Measurements from ENCODE around the gene NIM1K. TPM values are rescaled to one million over a fixed set of nuclear protein-coding genes. Genes with fewer than 3 reads are reported as not detected.

The NIM1K gene
- total and polyA plus RNA-seq, 4 donors = 0.26 to 1.5 (median 0.58) TPM; not detected in 1

- H3K27me3 ChIP-seq (ENCODE audit: control insufficient read depth in 1 of 2, insufficient read depth in 2 of 2, low read length in 1 of 2) = no peaks in the 10 kb centered on the region
- no peaks in the 10 kb centered on the region for H3K4me1 ChIP-seq (ENCODE audit: control insufficient read depth in 1 of 2, insufficient read depth in 2 of 2, low read length in 2 of 2)
- H3K9me3 ChIP-seq (ENCODE audit: control insufficient read depth, low read length) = no peaks in the 10 kb centered on the region
- no peak overlapping the region for H3K4me3 ChIP-seq (ENCODE audit: low read length in 2 of 2)
- no peak overlapping the region for H3K27ac ChIP-seq (ENCODE audit: low read depth in 1 of 2, low read length in 2 of 2)
- peaks cover 0 to 2% of the 10 kb centered on the region in 2 donors for H3K36me3 ChIP-seq (ENCODE audit: control insufficient read depth in 1 of 2, insufficient read depth in 2 of 2, low read length in 1 of 2)
- ATAC-seq (ENCODE audit: low FRiP score) = no peak
- 89 to 94% methylated on average over 1 of the region's 1 CpG for WGBS, 2 donors
- no peak for DNase-seq
- intact Hi-C loops (cut with DNase I) = no loop called here
These were observed 96.3 kb downstream of the NIM1K start for GRCh38 chr5:43288269-43288831.

GRCh38 chr5:43290726-43291125 is 98.7 kb downstream of the NIM1K start:
- Histone ChIP-seq H3K9me3 (ENCODE audit: control insufficient read depth, low read length) (no peaks in the 10 kb centered on the region), H3K27me3 (ENCODE audit: control insufficient read depth in 1 of 2, insufficient read depth in 2 of 2, low read length in 1 of 2) (no peaks in the 10 kb centered on the region), H3K4me3 (ENCODE audit: low read length in 2 of 2) (no peak overlapping the region), H3K27ac (ENCODE audit: low read depth in 1 of 2, low read length in 2 of 2) (no peak overlapping the region), H3K4me1 (ENCODE audit: control insufficient read depth in 1 of 2, insufficient read depth in 2 of 2, low read length in 2 of 2) (no peaks in the 10 kb centered on the region), H3K36me3 (ENCODE audit: control insufficient read depth in 1 of 2, insufficient read depth in 2 of 2, low read length in 1 of 2) (peaks cover 0 to 2% of the 10 kb centered on the region in 2 donors)
- ATAC-seq (ENCODE audit: low FRiP score) (no peak), DNase-seq (no peak)
- WGBS, 2 donors = 76 to 83% methylated on average over 2 of the region's 2 CpGs
- intact Hi-C loops (cut with DNase I) = no loop called here

GRCh38 chr5:43294226-43294625 is 102.2 kb downstream of the NIM1K start:
- Histone ChIP-seq H3K9me3 (ENCODE audit: control insufficient read depth, low read length) (no peaks in the 10 kb centered on the region), H3K27ac (ENCODE audit: low read depth in 1 of 2, low read length in 2 of 2) (no peak overlapping the region), H3K4me1 (ENCODE audit: control insufficient read depth in 1 of 2, insufficient read depth in 2 of 2, low read length in 2 of 2) (no peaks in the 10 kb centered on the region), H3K4me3 (ENCODE audit: low read length in 2 of 2) (no peak overlapping the region), H3K27me3 (ENCODE audit: control insufficient read depth in 1 of 2, insufficient read depth in 2 of 2, low read length in 1 of 2) (no peaks in the 10 kb centered on the region), H3K36me3 (ENCODE audit: control insufficient read depth in 1 of 2, insufficient read depth in 2 of 2, low read length in 1 of 2) (peaks cover 2 to 5% of the 10 kb centered on the region in 2 donors)
- DNase-seq (no peak), ATAC-seq (ENCODE audit: low FRiP score) (no peak)
- intact Hi-C loops (cut with DNase I) = no loop called here

GRCh38 chr5:43295202-43295601 is 103.2 kb downstream of the NIM1K start:
- intact Hi-C loops (cut with DNase I) = no loop called here
- Histone ChIP-seq H3K4me3 (ENCODE audit: low read length in 2 of 2) (no peak overlapping the region), H3K27me3 (ENCODE audit: control insufficient read depth in 1 of 2, insufficient read depth in 2 of 2, low read length in 1 of 2) (no peaks in the 10 kb centered on the region), H3K36me3 (ENCODE audit: control insufficient read depth in 1 of 2, insufficient read depth in 2 of 2, low read length in 1 of 2) (peaks cover 2 to 8% of the 10 kb centered on the region in 2 donors), H3K27ac (ENCODE audit: low read depth in 1 of 2, low read length in 2 of 2) (no peak overlapping the region), H3K4me1 (ENCODE audit: control insufficient read depth in 1 of 2, insufficient read depth in 2 of 2, low read length in 2 of 2) (no peaks in the 10 kb centered on the region), H3K9me3 (ENCODE audit: control insufficient read depth, low read length) (no peaks in the 10 kb centered on the region)
- 37 to 55% methylated on average over 2 of the region's 2 CpGs for WGBS, 2 donors
- ATAC-seq (ENCODE audit: low FRiP score) = no peak
- DNase-seq = no peak

GRCh38 chr5:43296835-43297234 is 104.8 kb downstream of the NIM1K start:
- H3K4me1 ChIP-seq (ENCODE audit: control insufficient read depth in 1 of 2, insufficient read depth in 2 of 2, low read length in 2 of 2) = no peaks in the 10 kb centered on the region
- WGBS, 2 donors = 95% methylated on average over 2 of the region's 2 CpGs
- no peak overlapping the region for H3K4me3 ChIP-seq (ENCODE audit: low read length in 2 of 2)
- H3K27ac ChIP-seq (ENCODE audit: low read depth in 1 of 2, low read length in 2 of 2) = no peak overlapping the region
- peaks cover 2 to 8% of the 10 kb centered on the region in 2 donors for H3K36me3 ChIP-seq (ENCODE audit: control insufficient read depth in 1 of 2, insufficient read depth in 2 of 2, low read length in 1 of 2)
- H3K27me3 ChIP-seq (ENCODE audit: control insufficient read depth in 1 of 2, insufficient read depth in 2 of 2, low read length in 1 of 2) = no peaks in the 10 kb centered on the region
- intact Hi-C loops (cut with DNase I) = no loop called here
- DNase-seq (no peak), ATAC-seq (ENCODE audit: low FRiP score) (no peak)
- H3K9me3 ChIP-seq (ENCODE audit: control insufficient read depth, low read length) = no peaks in the 10 kb centered on the region

- Histone ChIP-seq H3K27ac (ENCODE audit: low read depth in 1 of 2, low read length in 2 of 2) (no peak overlapping the region), H3K4me1 (ENCODE audit: control insufficient read depth in 1 of 2, insufficient read depth in 2 of 2, low read length in 2 of 2) (no peaks in the 10 kb centered on the region), H3K27me3 (ENCODE audit: control insufficient read depth in 1 of 2, insufficient read depth in 2 of 2, low read length in 1 of 2) (no peaks in the 10 kb centered on the region), H3K36me3 (ENCODE audit: control insufficient read depth in 1 of 2, insufficient read depth in 2 of 2, low read length in 1 of 2) (peaks cover 2 to 8% of the 10 kb centered on the region in 2 donors), H3K4me3 (ENCODE audit: low read length in 2 of 2) (no peak overlapping the region), H3K9me3 (ENCODE audit: control insufficient read depth, low read length) (no peaks in the 10 kb centered on the region)
- DNase-seq (no peak), ATAC-seq (ENCODE audit: low FRiP score) (no peak)
- WGBS, 2 donors = 94 to 95% methylated on average over 5 of the region's 5 CpGs
- intact Hi-C loops (cut with DNase I) = no loop called here
These were observed 106.4 kb downstream of the NIM1K start for GRCh38 chr5:43298443-43298842.

GRCh38 chr5:43300112-43300511 is 108.1 kb downstream of the NIM1K start:
- Histone ChIP-seq H3K36me3 (ENCODE audit: control insufficient read depth in 1 of 2, insufficient read depth in 2 of 2, low read length in 1 of 2) (peaks cover 2 to 8% of the 10 kb centered on the region in 2 donors), H3K9me3 (ENCODE audit: control insufficient read depth, low read length) (no peaks in the 10 kb centered on the region), H3K27ac (ENCODE audit: low read depth in 1 of 2, low read length in 2 of 2) (no peak overlapping the region), H3K4me1 (ENCODE audit: control insufficient read depth in 1 of 2, insufficient read depth in 2 of 2, low read length in 2 of 2) (no peaks in the 10 kb centered on the region), H3K27me3 (ENCODE audit: control insufficient read depth in 1 of 2, insufficient read depth in 2 of 2, low read length in 1 of 2) (no peaks in the 10 kb centered on the region), H3K4me3 (ENCODE audit: low read length in 2 of 2) (no peak overlapping the region)
- ATAC-seq (ENCODE audit: low FRiP score) (no peak), DNase-seq (no peak)
- WGBS, 2 donors = 95 to 97% methylated on average over 1 of the region's 1 CpG
- intact Hi-C loops (cut with DNase I) = no loop called here

- H3K9me3 ChIP-seq (ENCODE audit: control insufficient read depth, low read length) = no peaks in the 10 kb centered on the region
- peaks cover 2 to 8% of the 10 kb centered on the region in 2 donors for H3K36me3 ChIP-seq (ENCODE audit: control insufficient read depth in 1 of 2, insufficient read depth in 2 of 2, low read length in 1 of 2)
- H3K4me3 ChIP-seq (ENCODE audit: low read length in 2 of 2) = no peak overlapping the region
- ATAC-seq (ENCODE audit: low FRiP score) = no peak
- no peak overlapping the region for H3K27ac ChIP-seq (ENCODE audit: low read depth in 1 of 2, low read length in 2 of 2)
- 86 to 87% methylated on average over 3 of the region's 3 CpGs for WGBS, 2 donors
- H3K4me1 ChIP-seq (ENCODE audit: control insufficient read depth in 1 of 2, insufficient read depth in 2 of 2, low read length in 2 of 2) = peaks cover 0 to 3% of the 10 kb centered on the region in 2 donors
- intact Hi-C loops (cut with DNase I) = no loop called here
- no peaks in the 10 kb centered on the region for H3K27me3 ChIP-seq (ENCODE audit: control insufficient read depth in 1 of 2, insufficient read depth in 2 of 2, low read length in 1 of 2)
- no peak for DNase-seq
These were observed 109.6 kb downstream of the NIM1K start for GRCh38 chr5:43301653-43302091.

- intact Hi-C loops (cut with DNase I) = no loop called here
- Histone ChIP-seq H3K36me3 (ENCODE audit: control insufficient read depth in 1 of 2, insufficient read depth in 2 of 2, low read length in 1 of 2) (peaks cover 2 to 6% of the 10 kb centered on the region in 2 donors), H3K4me1 (ENCODE audit: control insufficient read depth in 1 of 2, insufficient read depth in 2 of 2, low read length in 2 of 2) (peaks cover 0 to 3% of the 10 kb centered on the region in 2 donors), H3K27me3 (ENCODE audit: control insufficient read depth in 1 of 2, insufficient read depth in 2 of 2, low read length in 1 of 2) (no peaks in the 10 kb centered on the region), H3K9me3 (ENCODE audit: control insufficient read depth, low read length) (no peaks in the 10 kb centered on the region), H3K4me3 (ENCODE audit: low read length in 2 of 2) (no peak overlapping the region), H3K27ac (ENCODE audit: low read depth in 1 of 2, low read length in 2 of 2) (no peak overlapping the region)
- ATAC-seq (ENCODE audit: low FRiP score) (no peak), DNase-seq (no peak)
- WGBS, 2 donors = 95 to 99% methylated on average over 3 of the region's 3 CpGs
These were observed 110.5 kb downstream of the NIM1K start for GRCh38 chr5:43302481-43302880.
